HepG2 (cell line): ENCODE data around the gene MTA1. TPM values are rescaled to one million over a fixed set of nuclear protein-coding genes. Genes with fewer than 3 reads are reported as not detected.

Source experiments
- EEA1 ChIP-seq: sonication (generic); formaldehyde crosslinking; IDR thresholded peaks from 2 replicates; pipeline ENCODE4 v1.5.1; 2020; ENCODE audit warnings: mild to moderate bottlenecking, missing genetic modification reagents, borderline replicate concordance
- FOXO1 ChIP-seq: sonication (generic); formaldehyde crosslinking; IDR thresholded peaks from 2 replicates; pipeline ENCODE4 v1.4.0; 2020; ENCODE audit warnings: missing genetic modification reagents
- GATAD1 ChIP-seq: IDR thresholded peaks from 2 replicates; pipeline ENCODE4 v1.6.1; 2016; ENCODE audit warnings: missing genetic modification reagents, missing compliant biosample characterization
- HMGXB3 ChIP-seq: sonication (generic); formaldehyde crosslinking; IDR thresholded peaks from 2 replicates; pipeline ENCODE4 v1.4.0; 2020; ENCODE audit warnings: missing genetic modification reagents, borderline replicate concordance
- ISL2 ChIP-seq: sonication (generic); formaldehyde crosslinking; IDR thresholded peaks from 2 replicates; pipeline ENCODE4 v1.5.0; 2020; ENCODE audit warnings: missing genetic modification reagents
- KDM5B ChIP-seq: sonication (generic); formaldehyde crosslinking; IDR thresholded peaks from 2 replicates; pipeline ENCODE4 v1.4.0; 2020; ENCODE audit warnings: missing genetic modification reagents, mild to moderate bottlenecking, borderline replicate concordance
- MXD1 ChIP-seq: sonication (generic); formaldehyde crosslinking; IDR thresholded peaks from 2 replicates; pipeline ENCODE4 v1.4.0; 2020; ENCODE audit warnings: mild to moderate bottlenecking, missing genetic modification reagents
- PITX1 ChIP-seq: sonication (generic); formaldehyde crosslinking; IDR thresholded peaks from 2 replicates; pipeline ENCODE4 v1.5.1; 2020; ENCODE audit warnings: mild to moderate bottlenecking, missing genetic modification reagents
- RFXANK ChIP-seq: IDR thresholded peaks from 2 replicates; pipeline ENCODE4 v1.6.1; 2016
- RFXAP ChIP-seq: sonication (generic); formaldehyde crosslinking; IDR thresholded peaks from 2 replicates; pipeline ENCODE4 v1.4.0; 2020; ENCODE audit warnings: missing genetic modification reagents, borderline replicate concordance
- TOPORS ChIP-seq: sonication (generic); formaldehyde crosslinking; IDR thresholded peaks from 2 replicates; pipeline ENCODE4 v1.8.0; 2023; ENCODE audit warnings: mild to moderate bottlenecking, missing genetic modification reagents
- ZBTB14 ChIP-seq: sonication (generic); formaldehyde crosslinking; IDR thresholded peaks from 2 replicates; pipeline ENCODE4 v1.4.0; 2020; ENCODE audit warnings: missing genetic modification reagents
- ZBTB38 ChIP-seq: sonication (generic); formaldehyde crosslinking; IDR thresholded peaks from 2 replicates; pipeline ENCODE4 v1.5.1; 2020; ENCODE audit warnings: mild to moderate bottlenecking, missing genetic modification reagents
- ZNF296 ChIP-seq: sonication (generic); formaldehyde crosslinking; conservative IDR thresholded peaks from 2 replicates; pipeline ENCODE4 v1.5.0; 2020; ENCODE audit warnings: mild to moderate bottlenecking, missing genetic modification reagents
- ZNF543 ChIP-seq: sonication (generic); formaldehyde crosslinking; IDR thresholded peaks from 2 replicates; pipeline ENCODE4 v1.4.0; 2020; ENCODE audit warnings: mild to moderate bottlenecking, missing genetic modification reagents
- polyA plus RNA-seq, 8 experiments: library from polyadenylated mRNA; depleted of rRNA in 3 of 8; stranded (reverse) in 7 of 8; unstranded in 1 of 8; fragments of >200 nt; fragmentation: Illumina TruSeq in 4 of 8; extraction: Trizol in 4 of 8; gene quantifications; 2 replicates each; pipeline versions ENCODE4 v1.2.1 to v1.2.3, GENCODE V29; 2011 to 2016; ENCODE audit warnings: low read depth in 4 of 8, missing spikeins in 1 of 8, mixed read lengths in 1 of 8; ENCODE audit not compliant: insufficient read depth in 1 of 8
- total RNA-seq, 5 experiments: library from RNA; depleted of rRNA; stranded (reverse); fragments of >200 nt; fragmentation: Illumina TruSeq; extraction: Trizol; gene quantifications; 2 replicates each; pipeline ENCODE4 v1.2.3, GENCODE V29; 2016; ENCODE audit warnings: low read depth in 1 of 5
- TF ChIP-seq, protein P1 (sequence below): sonication (generic); formaldehyde crosslinking; IDR thresholded peaks from 2 replicates; pipeline ENCODE4 v1.9.0; 2021; ENCODE audit warnings: mild to moderate bottlenecking, missing genetic modification reagents

The MTA1 gene
- total and polyA plus RNA-seq, 2 of the 13 experiments (the other 11 are each of a cell fraction or from before 2014, with no cell fraction given), result 35.2 to 85.8 TPM

DNA sequence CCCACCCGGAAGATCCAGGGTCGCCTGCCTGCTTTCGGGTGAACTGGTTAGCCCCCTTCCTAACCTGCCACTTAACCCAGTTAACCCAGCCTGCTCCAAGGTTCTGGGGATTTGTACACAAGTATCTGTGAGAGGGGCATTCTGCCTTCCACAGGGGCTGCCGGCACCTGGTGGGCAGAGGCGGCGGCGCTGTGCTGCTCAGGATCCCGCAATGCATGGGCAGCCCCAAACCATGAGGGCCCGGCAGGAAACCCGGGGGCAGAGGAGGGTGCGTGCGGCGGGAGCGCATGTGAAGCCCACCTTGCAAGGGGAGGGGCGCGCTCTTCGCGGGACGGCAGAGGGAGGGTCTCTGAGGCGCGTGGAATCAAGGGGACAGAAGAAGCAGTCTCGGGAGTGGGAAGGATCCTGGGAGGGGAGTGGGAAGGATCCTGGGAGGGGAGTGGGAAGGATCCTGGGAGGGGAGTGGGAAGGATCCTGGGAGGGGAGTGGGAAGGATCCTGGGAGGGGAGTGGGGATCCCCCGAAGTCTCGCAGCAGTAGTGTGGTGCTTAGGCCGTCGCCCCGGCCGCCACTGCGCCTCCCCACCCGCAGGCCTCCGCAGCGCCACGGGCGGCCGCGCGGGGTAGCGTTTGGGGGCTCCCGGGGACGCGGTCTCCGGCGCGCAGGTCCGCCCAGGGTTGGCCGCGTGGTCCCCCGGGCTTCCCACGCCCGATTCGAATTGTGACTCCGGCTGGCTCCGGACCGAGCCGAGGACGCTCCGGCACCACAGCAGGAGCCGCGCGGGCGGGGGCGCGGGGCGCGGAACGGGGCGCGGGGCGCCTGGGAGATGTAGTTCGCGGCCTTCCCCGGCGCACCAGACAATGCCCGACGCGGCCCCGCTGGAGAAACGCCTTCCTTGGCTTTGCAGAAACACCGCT is 4.9 kb upstream of the MTA1 start (continued):
- TF ChIP-seq MXD1 (CRISPR knock-in tag) (0 out of 2 replicates have a peak, but pooled peaks have one; percentile 16), FOXO1 (CRISPR knock-in tag) (no peak), ZBTB14 (peak; percentile 34; the same call in 1 of the 2 replicates), KDM5B (CRISPR knock-in tag) (peak; percentile 41; the same call in 1 of the 2 replicates), ZNF543 (CRISPR knock-in tag) (0 out of 2 replicates have a peak, but pooled peaks have one; percentile 20), HMGXB3 (CRISPR knock-in tag) (no peak), ZBTB38 (CRISPR knock-in tag) (peak; percentile 72; the same call in 1 of the 2 replicates), ISL2 (no peak), ZNF296 (no peak), PITX1 (CRISPR knock-in tag) (peak; percentile 35; the same call in 1 of the 2 replicates), RFXAP (CRISPR knock-in tag) (0 out of 2 replicates have a peak, but pooled peaks have one; percentile 36), GATAD1 (CRISPR knock-in tag) (no peak), TOPORS (CRISPR knock-in tag) (0 out of 2 replicates have a peak, but pooled peaks have one; percentile 29), EEA1 (CRISPR knock-in tag) (0 out of 2 replicates have a peak, but pooled peaks have one; percentile 38), RFXANK (no peak)
- TF ChIP-seq, protein P1, sequence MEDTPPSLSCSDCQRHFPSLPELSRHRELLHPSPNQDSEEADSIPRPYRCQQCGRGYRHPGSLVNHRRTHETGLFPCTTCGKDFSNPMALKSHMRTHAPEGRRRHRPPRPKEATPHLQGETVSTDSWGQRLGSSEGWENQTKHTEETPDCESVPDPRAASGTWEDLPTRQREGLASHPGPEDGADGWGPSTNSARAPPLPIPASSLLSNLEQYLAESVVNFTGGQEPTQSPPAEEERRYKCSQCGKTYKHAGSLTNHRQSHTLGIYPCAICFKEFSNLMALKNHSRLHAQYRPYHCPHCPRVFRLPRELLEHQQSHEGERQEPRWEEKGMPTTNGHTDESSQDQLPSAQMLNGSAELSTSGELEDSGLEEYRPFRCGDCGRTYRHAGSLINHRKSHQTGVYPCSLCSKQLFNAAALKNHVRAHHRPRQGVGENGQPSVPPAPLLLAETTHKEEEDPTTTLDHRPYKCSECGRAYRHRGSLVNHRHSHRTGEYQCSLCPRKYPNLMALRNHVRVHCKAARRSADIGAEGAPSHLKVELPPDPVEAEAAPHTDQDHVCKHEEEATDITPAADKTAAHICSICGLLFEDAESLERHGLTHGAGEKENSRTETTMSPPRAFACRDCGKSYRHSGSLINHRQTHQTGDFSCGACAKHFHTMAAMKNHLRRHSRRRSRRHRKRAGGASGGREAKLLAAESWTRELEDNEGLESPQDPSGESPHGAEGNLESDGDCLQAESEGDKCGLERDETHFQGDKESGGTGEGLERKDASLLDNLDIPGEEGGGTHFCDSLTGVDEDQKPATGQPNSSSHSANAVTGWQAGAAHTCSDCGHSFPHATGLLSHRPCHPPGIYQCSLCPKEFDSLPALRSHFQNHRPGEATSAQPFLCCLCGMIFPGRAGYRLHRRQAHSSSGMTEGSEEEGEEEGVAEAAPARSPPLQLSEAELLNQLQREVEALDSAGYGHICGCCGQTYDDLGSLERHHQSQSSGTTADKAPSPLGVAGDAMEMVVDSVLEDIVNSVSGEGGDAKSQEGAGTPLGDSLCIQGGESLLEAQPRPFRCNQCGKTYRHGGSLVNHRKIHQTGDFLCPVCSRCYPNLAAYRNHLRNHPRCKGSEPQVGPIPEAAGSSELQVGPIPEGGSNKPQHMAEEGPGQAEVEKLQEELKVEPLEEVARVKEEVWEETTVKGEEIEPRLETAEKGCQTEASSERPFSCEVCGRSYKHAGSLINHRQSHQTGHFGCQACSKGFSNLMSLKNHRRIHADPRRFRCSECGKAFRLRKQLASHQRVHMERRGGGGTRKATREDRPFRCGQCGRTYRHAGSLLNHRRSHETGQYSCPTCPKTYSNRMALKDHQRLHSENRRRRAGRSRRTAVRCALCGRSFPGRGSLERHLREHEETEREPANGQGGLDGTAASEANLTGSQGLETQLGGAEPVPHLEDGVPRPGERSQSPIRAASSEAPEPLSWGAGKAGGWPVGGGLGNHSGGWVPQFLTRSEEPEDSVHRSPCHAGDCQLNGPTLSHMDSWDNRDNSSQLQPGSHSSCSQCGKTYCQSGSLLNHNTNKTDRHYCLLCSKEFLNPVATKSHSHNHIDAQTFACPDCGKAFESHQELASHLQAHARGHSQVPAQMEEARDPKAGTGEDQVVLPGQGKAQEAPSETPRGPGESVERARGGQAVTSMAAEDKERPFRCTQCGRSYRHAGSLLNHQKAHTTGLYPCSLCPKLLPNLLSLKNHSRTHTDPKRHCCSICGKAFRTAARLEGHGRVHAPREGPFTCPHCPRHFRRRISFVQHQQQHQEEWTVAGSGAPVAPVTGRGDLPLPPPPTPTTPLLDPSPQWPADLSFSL (CRISPR knock-in tag), result 0 out of 2 replicates have a peak, but pooled peaks have one; percentile 30
